Left hindlimb (tissue), 1 donor: ENCODE measurements around the gene NDST4.

Experiments
- DNase-seq: peaks from one replicate; pipeline ENCODE4 v3.0.0-alpha.2; 2018

NDST4 gene

GRCh38 chr4:114890773-114891172 is 222.6 kb downstream of the NDST4 start:
- no peak for DNase-seq

GRCh38 chr4:114886761-114887160 is 226.7 kb downstream of the NDST4 start:
- no peak for DNase-seq

- no peak for DNase-seq
Observed at GRCh38 chr4:114883641-114884040, 229.8 kb downstream of the NDST4 start.

- no peak for DNase-seq
Observed at GRCh38 chr4:114879916-114880669, 233.3 kb downstream of the NDST4 start.

GRCh38 chr4:114875630-114876029 is 237.8 kb downstream of the NDST4 start:
- no peak for DNase-seq

GRCh38 chr4:114874321-114874720 is 239.1 kb downstream of the NDST4 start:
- no peak for DNase-seq

GRCh38 chr4:114870987-114871386 is 242.4 kb downstream of the NDST4 start:
- DNase-seq: no peak

- DNase-seq: no peak
Observed at GRCh38 chr4:114866901-114867670, 246.3 kb downstream of the NDST4 start.

GRCh38 chr4:114864060-114864459 is 249.4 kb downstream of the NDST4 start:
- no peak for DNase-seq

GRCh38 chr4:114860786-114861185 is 252.6 kb downstream of the NDST4 start:
- no peak for DNase-seq

- no peak for DNase-seq
Observed at GRCh38 chr4:114857831-114858230, 255.6 kb downstream of the NDST4 start.

GRCh38 chr4:114839986-114840385 is 273.4 kb downstream of the NDST4 start:
- no peak for DNase-seq

GRCh38 chr4:114830628-114831027 is 282.8 kb downstream of the NDST4 start:
- no peak for DNase-seq

- DNase-seq: no peak
Observed at GRCh38 chr4:114827651-114828050, 285.8 kb downstream of the NDST4 start.

- DNase-seq: no peak
Observed at GRCh38 chr4:114815760-114816159, 297.7 kb downstream of the NDST4 start.

- DNase-seq: no peak
Observed at GRCh38 chr4:114813961-114814360, 299.5 kb downstream of the NDST4 start.

- no peak for DNase-seq
Observed at GRCh38 chr4:114811564-114812301, 301.7 kb downstream of the NDST4 start.

- DNase-seq: no peak
Observed at GRCh38 chr4:114807759-114808404, 305.5 kb downstream of the NDST4 start.

- no peak for DNase-seq
Observed at GRCh38 chr4:114807357-114807756, 306.1 kb downstream of the NDST4 start.

- DNase-seq: no peak
Observed at GRCh38 chr4:114791976-114792375, 321.4 kb downstream of the NDST4 start.

GRCh38 chr4:114785570-114785969 is 327.9 kb downstream of the NDST4 start:
- no peak for DNase-seq

GRCh38 chr4:114783215-114783595 is 330.2 kb downstream of the NDST4 start:
- no peak for DNase-seq
